ENCODE data around the gene QRSL1. TPM values are rescaled to one million over a fixed set of nuclear protein-coding genes. Genes with fewer than 3 reads are reported as not detected.

Gene QRSL1, protein sequence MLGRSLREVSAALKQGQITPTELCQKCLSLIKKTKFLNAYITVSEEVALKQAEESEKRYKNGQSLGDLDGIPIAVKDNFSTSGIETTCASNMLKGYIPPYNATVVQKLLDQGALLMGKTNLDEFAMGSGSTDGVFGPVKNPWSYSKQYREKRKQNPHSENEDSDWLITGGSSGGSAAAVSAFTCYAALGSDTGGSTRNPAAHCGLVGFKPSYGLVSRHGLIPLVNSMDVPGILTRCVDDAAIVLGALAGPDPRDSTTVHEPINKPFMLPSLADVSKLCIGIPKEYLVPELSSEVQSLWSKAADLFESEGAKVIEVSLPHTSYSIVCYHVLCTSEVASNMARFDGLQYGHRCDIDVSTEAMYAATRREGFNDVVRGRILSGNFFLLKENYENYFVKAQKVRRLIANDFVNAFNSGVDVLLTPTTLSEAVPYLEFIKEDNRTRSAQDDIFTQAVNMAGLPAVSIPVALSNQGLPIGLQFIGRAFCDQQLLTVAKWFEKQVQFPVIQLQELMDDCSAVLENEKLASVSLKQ
- 19.2 and 19.3 TPM in 2 replicates for total RNA-seq (2014; rRNA removed; shearing (Covaris generic))
- polyA plus RNA-seq (2016; fragmentation: Nextera tagmentation; extraction: Ambion mirVana), result 16.6 and 18.4 TPM in 2 replicates
- long read RNA-seq, full-length matches to known transcripts, result 12 of 14 reads
- long read RNA-seq, partial matches to known transcripts, result 2 of 14 reads
- long read RNA-seq, other reads (novel, unspliced or antisense), result 0 of 14 reads

DNA sequence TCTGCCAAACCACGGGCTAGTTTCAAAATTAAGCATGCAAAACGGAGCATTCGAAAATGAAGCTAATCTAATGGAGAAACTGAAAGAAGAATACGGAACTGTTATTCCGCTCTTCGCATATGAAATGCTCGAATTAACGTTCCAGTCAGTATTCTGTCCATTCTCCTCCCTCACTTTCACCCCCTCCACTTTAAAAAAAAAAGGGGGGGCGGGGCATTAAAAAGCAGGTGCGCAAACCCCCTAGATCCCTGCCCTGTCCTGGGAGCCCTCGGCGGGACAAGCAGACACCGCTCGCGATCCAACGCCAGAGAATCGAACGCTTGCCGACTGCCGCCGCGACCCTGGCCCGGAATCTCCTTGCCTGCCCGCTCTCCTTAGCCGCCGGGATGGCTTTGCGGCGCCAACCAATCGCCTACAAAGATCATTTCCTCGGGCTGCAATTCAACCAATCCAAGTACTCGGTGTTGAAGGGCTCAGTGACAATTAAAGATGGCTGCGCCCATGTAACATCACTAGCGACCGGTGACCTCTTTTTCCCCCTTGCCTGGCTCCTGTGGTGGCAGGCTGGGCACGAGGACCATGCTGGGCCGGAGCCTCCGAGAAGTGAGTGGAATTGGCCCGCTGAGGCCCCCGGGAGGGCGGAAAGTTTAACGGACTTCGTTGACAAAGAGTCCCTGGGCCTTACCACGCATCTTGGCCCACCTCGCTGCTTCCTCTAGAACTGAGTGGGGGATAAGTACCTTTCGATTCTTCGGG, at the start of gene QRSL1, which contains the start of gene RTN4IP1:
Gene QRSL1 (plus strand): TSS at position 476 of the 756 bp plus-strand sequence. CDS start 104 bp downstream, at position 580.
Gene RTN4IP1 (minus strand): TSS at position 396 of the 756 bp plus-strand sequence. CDS start 477 bp downstream, outside the sequence.
- peak within 1 kb of the TSS; percentile 92 for H3K27ac ChIP-seq (ENCODE audit: low read depth)
- peak; percentile 93 for ATAC-seq
- no peaks in the 10 kb centered on the region; the same call in 1 of the 2 replicates for H3F3A ChIP-seq (replicated peaks; ENCODE audit: low read depth)
- no peaks in the 10 kb centered on the region for H3K36me3 ChIP-seq (ENCODE audit: insufficient read depth)
- H3K9me2 ChIP-seq (ENCODE audit: insufficient read depth), result no peaks in the 10 kb centered on the region
- no peaks in the 10 kb centered on the region for H3K27me3 ChIP-seq (ENCODE audit: insufficient read depth)
- H3K79me2 ChIP-seq (replicated peaks; ENCODE audit: insufficient read depth), result peaks cover 58% of the 10 kb centered on the region
- Mint-ChIP-seq H3K9me3 (no peaks in the 10 kb centered on the region), H3K27ac (peak within 1 kb of the TSS; percentile 98), H3K27me3 (ENCODE audit: insufficient read depth, low read depth, poor library complexity) (peaks cover 2% of the 10 kb centered on the region), H3K36me3 (ENCODE audit: low read depth) (peaks cover 10% of the 10 kb centered on the region; the same call in 2 of the 3 replicates), H3K4me3 (peak within 1 kb of the TSS; percentile 94), H3K4me1 (peaks cover 34% of the 10 kb centered on the region)
- peak within 1 kb of the TSS; percentile 99 for H3K4me2 ChIP-seq
- peak within 1 kb of the TSS; percentile 91 for H2AFZ ChIP-seq
- peak; percentile 97 for DNase-seq (ENCODE audit: low spot score)
- peak within 1 kb of the TSS; percentile 86 for H3K4me3 ChIP-seq
- H3K4me1 ChIP-seq (ENCODE audit: insufficient read depth), result peaks cover 22% of the 10 kb centered on the region
- H4K20me1 ChIP-seq (replicated peaks; ENCODE audit: insufficient read depth), result no peaks in the 10 kb centered on the region
- TF ChIP-seq, protein P1, sequence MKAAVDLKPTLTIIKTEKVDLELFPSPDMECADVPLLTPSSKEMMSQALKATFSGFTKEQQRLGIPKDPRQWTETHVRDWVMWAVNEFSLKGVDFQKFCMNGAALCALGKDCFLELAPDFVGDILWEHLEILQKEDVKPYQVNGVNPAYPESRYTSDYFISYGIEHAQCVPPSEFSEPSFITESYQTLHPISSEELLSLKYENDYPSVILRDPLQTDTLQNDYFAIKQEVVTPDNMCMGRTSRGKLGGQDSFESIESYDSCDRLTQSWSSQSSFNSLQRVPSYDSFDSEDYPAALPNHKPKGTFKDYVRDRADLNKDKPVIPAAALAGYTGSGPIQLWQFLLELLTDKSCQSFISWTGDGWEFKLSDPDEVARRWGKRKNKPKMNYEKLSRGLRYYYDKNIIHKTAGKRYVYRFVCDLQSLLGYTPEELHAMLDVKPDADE (IDR thresholded peaks at IDR 0.05), result 0 out of 2 replicates have a peak, but pooled peaks have one; percentile 59
- TF ChIP-seq POLR2AphosphoS5 (IDR thresholded peaks at IDR 0.05; ENCODE audit: low read depth), result peak; percentile 75
- TF ChIP-seq, protein P2, sequence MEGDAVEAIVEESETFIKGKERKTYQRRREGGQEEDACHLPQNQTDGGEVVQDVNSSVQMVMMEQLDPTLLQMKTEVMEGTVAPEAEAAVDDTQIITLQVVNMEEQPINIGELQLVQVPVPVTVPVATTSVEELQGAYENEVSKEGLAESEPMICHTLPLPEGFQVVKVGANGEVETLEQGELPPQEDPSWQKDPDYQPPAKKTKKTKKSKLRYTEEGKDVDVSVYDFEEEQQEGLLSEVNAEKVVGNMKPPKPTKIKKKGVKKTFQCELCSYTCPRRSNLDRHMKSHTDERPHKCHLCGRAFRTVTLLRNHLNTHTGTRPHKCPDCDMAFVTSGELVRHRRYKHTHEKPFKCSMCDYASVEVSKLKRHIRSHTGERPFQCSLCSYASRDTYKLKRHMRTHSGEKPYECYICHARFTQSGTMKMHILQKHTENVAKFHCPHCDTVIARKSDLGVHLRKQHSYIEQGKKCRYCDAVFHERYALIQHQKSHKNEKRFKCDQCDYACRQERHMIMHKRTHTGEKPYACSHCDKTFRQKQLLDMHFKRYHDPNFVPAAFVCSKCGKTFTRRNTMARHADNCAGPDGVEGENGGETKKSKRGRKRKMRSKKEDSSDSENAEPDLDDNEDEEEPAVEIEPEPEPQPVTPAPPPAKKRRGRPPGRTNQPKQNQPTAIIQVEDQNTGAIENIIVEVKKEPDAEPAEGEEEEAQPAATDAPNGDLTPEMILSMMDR (conservative IDR thresholded peaks at IDR 0.05; ENCODE audit: low read depth in 2 of 2), result no peak
- TF ChIP-seq NANOG (IDR thresholded peaks at IDR 0.05; ENCODE audit: borderline replicate concordance), result no peak
- TF ChIP-seq CREB1 (CRISPR knock-in tag; IDR thresholded peaks at IDR 0.05; ENCODE audit: low read depth), result peak; percentile 74

GRCh38 chr6:106581468-106581867, 47.9 kb upstream of the QRSL1 start:
- no peak for ATAC-seq
- Histone ChIP-seq H3K79me2 (replicated peaks; ENCODE audit: insufficient read depth) (no peaks in the 10 kb centered on the region), H3K4me1 (ENCODE audit: insufficient read depth) (peaks cover 8% of the 10 kb centered on the region), H3K4me2 (no peak overlapping the region), H3F3A (replicated peaks; ENCODE audit: low read depth) (no peaks in the 10 kb centered on the region), H2AFZ (no peak overlapping the region), H4K20me1 (replicated peaks; ENCODE audit: insufficient read depth) (no peaks in the 10 kb centered on the region; the same call in 1 of the 2 replicates), H3K27ac (ENCODE audit: low read depth) (no peak overlapping the region), H3K9me2 (ENCODE audit: insufficient read depth) (no peaks in the 10 kb centered on the region), H3K36me3 (ENCODE audit: insufficient read depth) (peaks cover 10% of the 10 kb centered on the region; the same call in 1 of the 2 replicates), H3K27me3 (ENCODE audit: insufficient read depth) (no peaks in the 10 kb centered on the region), H3K4me3 (no peak overlapping the region)
- Mint-ChIP-seq H3K4me3 (no peak overlapping the region), H3K4me1 (peaks cover 10% of the 10 kb centered on the region; the same call in 2 of the 3 replicates), H3K9me3 (no peaks in the 10 kb centered on the region), H3K27ac (peak overlapping the region; percentile 63; the same call in 1 of the 2 replicates), H3K27me3 (ENCODE audit: insufficient read depth, low read depth, poor library complexity) (peaks cover 5% of the 10 kb centered on the region), H3K36me3 (ENCODE audit: low read depth) (peaks cover 21% of the 10 kb centered on the region; the same call in 2 of the 3 replicates)
- no peak for DNase-seq (ENCODE audit: low spot score)
- no peak for TF ChIP-seq EZH2phosphoT487 (IDR thresholded peaks at IDR 0.05; ENCODE audit: unreplicated experiment)
- TF ChIP-seq, protein P3, sequence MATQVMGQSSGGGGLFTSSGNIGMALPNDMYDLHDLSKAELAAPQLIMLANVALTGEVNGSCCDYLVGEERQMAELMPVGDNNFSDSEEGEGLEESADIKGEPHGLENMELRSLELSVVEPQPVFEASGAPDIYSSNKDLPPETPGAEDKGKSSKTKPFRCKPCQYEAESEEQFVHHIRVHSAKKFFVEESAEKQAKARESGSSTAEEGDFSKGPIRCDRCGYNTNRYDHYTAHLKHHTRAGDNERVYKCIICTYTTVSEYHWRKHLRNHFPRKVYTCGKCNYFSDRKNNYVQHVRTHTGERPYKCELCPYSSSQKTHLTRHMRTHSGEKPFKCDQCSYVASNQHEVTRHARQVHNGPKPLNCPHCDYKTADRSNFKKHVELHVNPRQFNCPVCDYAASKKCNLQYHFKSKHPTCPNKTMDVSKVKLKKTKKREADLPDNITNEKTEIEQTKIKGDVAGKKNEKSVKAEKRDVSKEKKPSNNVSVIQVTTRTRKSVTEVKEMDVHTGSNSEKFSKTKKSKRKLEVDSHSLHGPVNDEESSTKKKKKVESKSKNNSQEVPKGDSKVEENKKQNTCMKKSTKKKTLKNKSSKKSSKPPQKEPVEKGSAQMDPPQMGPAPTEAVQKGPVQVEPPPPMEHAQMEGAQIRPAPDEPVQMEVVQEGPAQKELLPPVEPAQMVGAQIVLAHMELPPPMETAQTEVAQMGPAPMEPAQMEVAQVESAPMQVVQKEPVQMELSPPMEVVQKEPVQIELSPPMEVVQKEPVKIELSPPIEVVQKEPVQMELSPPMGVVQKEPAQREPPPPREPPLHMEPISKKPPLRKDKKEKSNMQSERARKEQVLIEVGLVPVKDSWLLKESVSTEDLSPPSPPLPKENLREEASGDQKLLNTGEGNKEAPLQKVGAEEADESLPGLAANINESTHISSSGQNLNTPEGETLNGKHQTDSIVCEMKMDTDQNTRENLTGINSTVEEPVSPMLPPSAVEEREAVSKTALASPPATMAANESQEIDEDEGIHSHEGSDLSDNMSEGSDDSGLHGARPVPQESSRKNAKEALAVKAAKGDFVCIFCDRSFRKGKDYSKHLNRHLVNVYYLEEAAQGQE (IDR thresholded peaks at IDR 0.05; ENCODE audit: unreplicated experiment), result no peak
- TF ChIP-seq, protein P2 (conservative IDR thresholded peaks at IDR 0.05; ENCODE audit: low read depth in 2 of 2), result no peak
- no peak for TF ChIP-seq JUNB (IDR thresholded peaks at IDR 0.05; ENCODE audit: unreplicated experiment)
- no peak for TF ChIP-seq CREB1 (CRISPR knock-in tag; IDR thresholded peaks at IDR 0.05; ENCODE audit: low read depth)
